HCT116 (cell line): ENCODE data around the gene GK. TPM values are rescaled to one million over a fixed set of nuclear protein-coding genes. Genes with fewer than 3 reads are reported as not detected.

ENCODE experiments used
- ATAC-seq: fragments of 200-7000 bp; cut with Tn5 transposase; 2 replicates; pipeline ENCODE4 v1.9.1; 2020; ENCODE audit warnings: mild to moderate bottlenecking, moderate library complexity
- BruUV-seq: library from RNA; stranded (reverse); fragments of 400-500 nt; replicated peaks from 2 replicates; lab custom pipeline; 2021; lab: Mats Ljungman, UMichigan
- CTCF ChIA-PET: fragments of 300-600 bp; sonication (Branson Sonifier 250); formaldehyde crosslinking; loops from one replicate; lab custom pipeline; 2021; ENCODE audit warnings: antibody characterized with exemption; lab: Charles Lee
- POLR2A ChIA-PET: fragments of 300-600, 350-600 bp; sonication (Branson Sonifier 250); formaldehyde crosslinking; loops from one replicate; lab custom pipeline; 2021; ENCODE audit warnings: antibody characterized with exemption; lab: Charles Lee
- RAD21 ChIA-PET, 2 experiments: fragments of 300-600 bp; sonication (Branson Sonifier 250); formaldehyde crosslinking; loops; one replicate each; lab custom pipeline; 2023; ENCODE audit warnings: low total read pairs in 2 of 2; ENCODE audit not compliant: uncharacterized antibody in 2 of 2, unreplicated experiment in 2 of 2, low non-redundant PET in 1 of 2; lab: Charles Lee
- DNase-seq: peaks from one replicate; pipeline ENCODE4 v3.0.0-alpha.2; 2010; ENCODE audit warnings: low read depth, low spot score
- H2AFZ ChIP-seq: fragments of 200-600 bp; shearing (Covaris generic), sonication (generic); 2 replicates; pipeline ENCODE4 v1.6.1; 2017; ENCODE audit warnings: low read depth, mixed run types, mixed read lengths, antibody characterized with exemption, low read length; ENCODE audit not compliant: poor library complexity, severe bottlenecking
- H3K27ac ChIP-seq: 2 replicates; pipeline ENCODE4 v1.5.1; 2012; ENCODE audit warnings: low read depth, low read length
- H3K27me3 ChIP-seq: fragments of 200-600 bp; sonication (generic); 2 replicates; pipeline ENCODE4 v1.6.1; 2016; ENCODE audit warnings: mixed run types, low read length, mixed read lengths; ENCODE audit not compliant: insufficient read depth
- H3K36me3 ChIP-seq, 2 experiments: fragments of 200-500 bp in 1 of 2; fragments of 200-600 bp in 1 of 2; sonication (Bioruptor generic) in 1 of 2; sonication (generic) in 1 of 2; 2 replicates each; pipeline versions ENCODE4 v1.5.1 to v1.6.1; 2014 to 2016; ENCODE audit warnings: low read length in 2 of 2, inconsistent platforms in 1 of 2, mixed read lengths in 1 of 2, mixed run types in 1 of 2; ENCODE audit not compliant: insufficient read depth in 2 of 2, control insufficient read depth in 1 of 2
- H3K4me1 ChIP-seq, 2 experiments: fragments of 200-600 bp in 1 of 2; sonication (generic) in 1 of 2; 2 replicates each; pipeline versions ENCODE4 v1.5.1 to v1.6.1; 2012 to 2017; ENCODE audit warnings: low read length in 2 of 2, inconsistent platforms in 1 of 2, mild to moderate bottlenecking in 1 of 2, mixed read lengths in 1 of 2, mixed run types in 1 of 2, moderate library complexity in 1 of 2; ENCODE audit not compliant: insufficient read depth in 2 of 2, control insufficient read depth in 1 of 2
- H3K4me2 ChIP-seq: fragments of 200-600 bp; sonication (generic); 2 replicates; pipeline ENCODE4 v1.6.1; 2017; ENCODE audit warnings: mixed run types, low read length, mixed read lengths
- H3K4me3 ChIP-seq, 2 experiments: fragments of 200-600 bp in 1 of 2; sonication (generic) in 1 of 2; replicated peaks in 1 of 2; 2 replicates each; pipeline ENCODE4 v1.5.1; 2011 to 2016; ENCODE audit warnings: low read length in 2 of 2, control low read depth in 1 of 2, low read depth in 1 of 2, mild to moderate bottlenecking in 1 of 2, mixed read lengths in 1 of 2, mixed run types in 1 of 2
- H3K79me2 ChIP-seq: fragments of 200-600 bp; sonication (generic); 2 replicates; pipeline ENCODE4 v1.6.1; 2017; ENCODE audit warnings: mild to moderate bottlenecking, mixed run types, low read length, moderate library complexity, mixed read lengths; ENCODE audit not compliant: insufficient read depth
- H3K9ac ChIP-seq: fragments of 200-600 bp; sonication (generic); 2 replicates; pipeline ENCODE4 v1.6.1; 2016; ENCODE audit warnings: low read length, mixed read lengths
- H3K9me2 ChIP-seq: fragments of 200-600 bp; sonication (generic), shearing (Covaris generic); 2 replicates; pipeline ENCODE4 v1.6.1; 2017; ENCODE audit warnings: mixed run types, mild to moderate bottlenecking, moderate library complexity; ENCODE audit not compliant: insufficient read depth
- H3K9me3 ChIP-seq, 2 experiments: fragments of 200-500 bp in 1 of 2; fragments of 200-600 bp in 1 of 2; sonication (Bioruptor generic) in 1 of 2; sonication (generic) in 1 of 2; 2 replicates each; pipeline ENCODE4 v1.6.1; 2014 to 2017; ENCODE audit warnings: low read length in 2 of 2, mixed read lengths in 2 of 2, inconsistent platforms in 1 of 2, low read depth in 1 of 2, mild to moderate bottlenecking in 1 of 2, mixed run types in 1 of 2, moderate library complexity in 1 of 2; ENCODE audit not compliant: control insufficient read depth in 1 of 2, insufficient read depth in 1 of 2
- H4K20me1 ChIP-seq: fragments of 200-600 bp; sonication (generic), shearing (Covaris generic); 2 replicates; pipeline ENCODE4 v1.6.1; 2017; ENCODE audit warnings: mixed run types, mild to moderate bottlenecking, moderate library complexity; ENCODE audit not compliant: insufficient read depth
- ATF3 ChIP-seq: IDR thresholded peaks from 2 replicates; pipeline ENCODE4 v1.6.1; 2012
- CBX3 ChIP-seq: IDR thresholded peaks from 2 replicates; pipeline ENCODE4 v1.6.1; 2012; ENCODE audit warnings: low read depth
- CEBPB ChIP-seq: IDR thresholded peaks from 2 replicates; pipeline ENCODE4 v1.6.1; 2012; ENCODE audit warnings: low read depth
- CTCF ChIP-seq, 3 experiments: fragments of 200-600 bp in 1 of 3; sonication (generic) in 1 of 3; IDR thresholded peaks in 2 of 3; conservative IDR thresholded peaks in 1 of 3; 2 replicates each; pipeline ENCODE4 v1.5.1; 2012 to 2017; ENCODE audit warnings: low read depth in 2 of 3, low read length in 2 of 3, antibody characterized with exemption in 1 of 3, borderline replicate concordance in 1 of 3, control low read depth in 1 of 3, mild to moderate bottlenecking in 1 of 3, mixed read lengths in 1 of 3, mixed run types in 1 of 3, moderate library complexity in 1 of 3; ENCODE audit not compliant: insufficient read depth in 1 of 3
- EGR1 ChIP-seq: IDR thresholded peaks from 2 replicates; pipeline ENCODE4 v1.6.1; 2012; ENCODE audit warnings: low read depth
- FOSL1 ChIP-seq: IDR thresholded peaks from 2 replicates; pipeline ENCODE4 v1.6.1; 2012; ENCODE audit warnings: low read depth
- JUND ChIP-seq: IDR thresholded peaks from 2 replicates; pipeline ENCODE4 v1.6.1; 2012
- MAX ChIP-seq: IDR thresholded peaks from 2 replicates; pipeline ENCODE4 v1.6.1; 2012
- SP1 ChIP-seq: IDR thresholded peaks from 2 replicates; pipeline ENCODE4 v1.6.1; 2012; ENCODE audit warnings: low read depth
- TCF7L2 ChIP-seq: IDR thresholded peaks from 2 replicates; pipeline ENCODE4 v1.7.0; 2011; ENCODE audit warnings: borderline replicate concordance, inconsistent platforms; ENCODE audit not compliant: insufficient read depth, insufficient read length; ENCODE audit errors: extremely low read depth
- YY1 ChIP-seq: IDR thresholded peaks from 2 replicates; pipeline ENCODE4 v1.6.1; 2011; ENCODE audit warnings: low read length, low read depth, moderate library complexity, mild to moderate bottlenecking; ENCODE audit not compliant: insufficient replicate concordance; ENCODE audit errors: extremely low read depth
- intact Hi-C: fragments of 100-400 bp; cut with micrococcal nuclease; formaldehyde crosslinking; loops from 2 replicates; pipeline ENCODE4 v1.10.0; 2022
- total RNA-seq: library from RNA; stranded (reverse); gene quantifications from one replicate; pipeline ENCODE4 v1.2.1, GENCODE V29; 2021; ENCODE audit not compliant: unreplicated experiment

Gene GK
- total RNA-seq, 1 experiment from 2014 or later = 4.3 TPM

DNA sequence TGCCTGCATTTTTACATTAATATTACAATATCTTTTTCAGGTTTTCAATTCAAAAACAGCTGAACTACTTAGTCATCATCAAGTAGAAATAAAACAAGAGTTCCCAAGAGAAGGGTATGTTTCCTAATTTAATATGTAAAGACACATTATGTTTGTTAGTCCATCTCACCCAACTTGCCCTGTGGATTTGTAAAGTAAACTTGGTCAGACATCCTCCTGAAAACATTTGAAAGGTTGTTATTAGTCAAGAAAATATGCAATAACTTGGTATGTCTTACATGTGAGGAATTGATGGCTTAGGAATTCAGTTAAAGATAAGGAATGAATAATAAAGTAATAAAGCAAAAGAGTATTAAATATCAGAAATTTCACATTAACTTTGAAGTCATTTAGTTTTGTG, 12.2 kb downstream of the GK start:
- no peaks in the 10 kb centered on the region for H3K4me1 ChIP-seq
- no peaks in the 10 kb centered on the region for H3K9me3 ChIP-seq
- H3K36me3 ChIP-seq = no peaks in the 10 kb centered on the region
- TF ChIP-seq CEBPB (no peak), EGR1 (no peak), JUND (no peak), CTCF (IDR thresholded peaks at IDR 0.05 in 2 of 3, conservative IDR thresholded peaks at IDR 0.05 in 1 of 3; ENCODE audit: borderline replicate concordance in 1 of 3, insufficient read depth in 1 of 3, low read depth in 2 of 3, low read length in 2 of 3) (no peak), YY1 (no peak), MAX (no peak), ATF3 (no peak), TCF7L2 (no peak), CBX3 (no peak)
- no peak for ATAC-seq
- no peak overlapping the region for H2AFZ ChIP-seq
- H3K79me2 ChIP-seq = no peaks in the 10 kb centered on the region
- POLR2A ChIA-PET = no interaction called here
- H3K4me3 ChIP-seq = no peak overlapping the region
- no peak for DNase-seq
- H3K9me2 ChIP-seq = no peaks in the 10 kb centered on the region
- no TSS peak for BruUV-seq
- CTCF ChIA-PET = no interaction called here
- H3K4me2 ChIP-seq = no peak overlapping the region
- H3K27ac ChIP-seq = no peak overlapping the region
- RAD21 ChIA-PET = no interaction called here
- no peak overlapping the region for H3K9ac ChIP-seq
- intact Hi-C loops = no loop called here
- no peaks in the 10 kb centered on the region for H3K27me3 ChIP-seq
- no peaks in the 10 kb centered on the region for H4K20me1 ChIP-seq

- Histone ChIP-seq H3K79me2 (no peaks in the 10 kb centered on the region), H3K4me3 (no peak overlapping the region), H3K4me1 (no peaks in the 10 kb centered on the region), H3K27ac (no peak overlapping the region), H2AFZ (no peak overlapping the region), H3K36me3 (no peaks in the 10 kb centered on the region), H3K27me3 (no peaks in the 10 kb centered on the region), H3K9me2 (no peaks in the 10 kb centered on the region), H3K4me2 (no peak overlapping the region), H4K20me1 (no peaks in the 10 kb centered on the region), H3K9me3 (no peaks in the 10 kb centered on the region), H3K9ac (no peak overlapping the region)
- ATAC-seq (no peak), DNase-seq (no peak)
- ChIA-PET CTCF (no interaction called here), RAD21 (no interaction called here), POLR2A (no interaction called here)
- intact Hi-C loops = no loop called here
- BruUV-seq = no TSS peak
- TF ChIP-seq TCF7L2 (no peak), SP1 (no peak), ATF3 (no peak), FOSL1 (no peak)
Observed at GRCh38 chrX:30666094-30666493, 12.9 kb downstream of the GK start.
